Astrocyte (in vitro differentiated cells and primary cell): ENCODE data around the gene PCSK2. TPM values are rescaled to one million over a fixed set of nuclear protein-coding genes. Genes with fewer than 3 reads are reported as not detected.

Source experiments
- DNase-seq: peaks from one replicate; pipeline ENCODE4 v3.0.0-alpha.2; 2010; ENCODE audit warnings: low read depth
- FAIRE-seq: peaks from 2 replicates; lab custom pipeline; 2011; peaks lifted over from hg19 to GRCh38; lab: Jason Lieb, UNC
- H2AFZ ChIP-seq: 2 replicates; pipeline ENCODE4 v1.6.0; 2012; ENCODE audit warnings: low read depth, low read length, inconsistent platforms
- H3K27ac ChIP-seq: 2 replicates; pipeline ENCODE4 v1.5.1; 2011; ENCODE audit warnings: low read depth, low read length, inconsistent platforms
- H3K27me3 ChIP-seq: 2 replicates; pipeline ENCODE4 v1.6.0; 2011; ENCODE audit warnings: low read length, inconsistent platforms; ENCODE audit not compliant: insufficient read depth
- H3K36me3 ChIP-seq: 2 replicates; pipeline ENCODE4 v1.5.1; 2011; ENCODE audit warnings: low read length, inconsistent platforms; ENCODE audit not compliant: insufficient read depth
- H3K4me1 ChIP-seq: 2 replicates; pipeline ENCODE4 v1.5.1; 2011; ENCODE audit warnings: low read length, inconsistent platforms; ENCODE audit not compliant: insufficient read depth
- H3K4me2 ChIP-seq: 2 replicates; pipeline ENCODE4 v1.6.0; 2012; ENCODE audit warnings: low read length, inconsistent platforms
- H3K4me3 ChIP-seq: 2 replicates; pipeline ENCODE4 v1.5.1; 2011; ENCODE audit warnings: low read depth, mild to moderate bottlenecking, low read length, inconsistent platforms; ENCODE audit not compliant: insufficient read depth
- H3K79me2 ChIP-seq: 2 replicates; pipeline ENCODE4 v1.6.0; 2012; ENCODE audit warnings: mild to moderate bottlenecking, low read length, inconsistent platforms; ENCODE audit not compliant: insufficient read depth
- H3K9ac ChIP-seq: 2 replicates; pipeline ENCODE4 v1.6.0; 2012; ENCODE audit warnings: mild to moderate bottlenecking, low read length, inconsistent platforms
- H3K9me3 ChIP-seq: 2 replicates; pipeline ENCODE4 v1.5.1; 2012; ENCODE audit warnings: low read depth, mild to moderate bottlenecking, low read length, inconsistent platforms; ENCODE audit not compliant: insufficient read depth
- H4K20me1 ChIP-seq: 2 replicates; pipeline ENCODE4 v1.6.0; 2012; ENCODE audit warnings: low read length, inconsistent platforms; ENCODE audit not compliant: insufficient read depth
- H3K27ac Mint-ChIP-seq: one replicate; pipeline ENCODE4 v1.8.0; 2021; ENCODE audit warnings: mild to moderate bottlenecking, mixed read lengths; ENCODE audit not compliant: unreplicated experiment
- H3K27me3 Mint-ChIP-seq: one replicate; pipeline ENCODE4 v1.8.0; 2021; ENCODE audit warnings: low read depth, mixed read lengths; ENCODE audit not compliant: unreplicated experiment
- H3K36me3 Mint-ChIP-seq: one replicate; pipeline ENCODE4 v1.8.0; 2021; ENCODE audit warnings: low read depth, mixed read lengths; ENCODE audit not compliant: unreplicated experiment
- H3K4me1 Mint-ChIP-seq: one replicate; pipeline ENCODE4 v1.8.0; 2021; ENCODE audit warnings: low read depth, mixed read lengths; ENCODE audit not compliant: unreplicated experiment
- H3K4me3 Mint-ChIP-seq: one replicate; pipeline ENCODE4 v1.8.0; 2021; ENCODE audit warnings: mild to moderate bottlenecking, moderate library complexity, mixed read lengths; ENCODE audit not compliant: unreplicated experiment
- H3K9me3 Mint-ChIP-seq: one replicate; pipeline ENCODE4 v1.8.0; 2021; ENCODE audit warnings: mild to moderate bottlenecking, mixed read lengths; ENCODE audit not compliant: unreplicated experiment
- CTCF ChIP-seq: IDR thresholded peaks from 2 replicates; pipeline ENCODE4 v1.5.1; 2011; ENCODE audit warnings: low read depth, mild to moderate bottlenecking, inconsistent platforms, low read length, moderate library complexity; ENCODE audit not compliant: insufficient read depth
- EZH2 ChIP-seq: IDR thresholded peaks from 2 replicates; pipeline ENCODE4 v1.6.1; 2012; ENCODE audit warnings: mild to moderate bottlenecking, low read length, inconsistent platforms; ENCODE audit not compliant: insufficient read depth
- total RNA-seq: library from RNA; stranded (reverse); gene quantifications from 2 replicates; pipeline ENCODE4 v1.2.1, GENCODE V29; 2021

The PCSK2 gene
- total RNA-seq, 1 donor from 2014 or later: not detected

- Histone ChIP-seq H4K20me1 (no peaks in the 10 kb centered on the region), H2AFZ (no peak overlapping the region), H3K36me3 (no peaks in the 10 kb centered on the region), H3K27me3 (peaks cover 33% of the 10 kb centered on the region), H3K4me3 (no peak overlapping the region), H3K4me1 (peaks cover 4% of the 10 kb centered on the region), H3K79me2 (no peaks in the 10 kb centered on the region), H3K27ac (no peak overlapping the region), H3K9me3 (no peaks in the 10 kb centered on the region), H3K9ac (no peak overlapping the region), H3K4me2 (no peak overlapping the region)
- Mint-ChIP-seq H3K27ac (no peak overlapping the region), H3K27me3 (peaks cover 58% of the 10 kb centered on the region), H3K4me3 (peak overlapping the region; percentile 80), H3K36me3 (no peaks in the 10 kb centered on the region), H3K4me1 (peaks cover 9% of the 10 kb centered on the region), H3K9me3 (no peaks in the 10 kb centered on the region)
- no peak for DNase-seq
- TF ChIP-seq CTCF (no peak), EZH2 (no peak)
- FAIRE-seq: no peak
These were observed 1.1 kb downstream of the PCSK2 start for GRCh38 chr20:17227669-17228623.

- Histone ChIP-seq H3K4me2 (no peak overlapping the region), H3K27me3 (peaks cover 33% of the 10 kb centered on the region), H4K20me1 (no peaks in the 10 kb centered on the region), H3K9ac (no peak overlapping the region), H3K27ac (no peak overlapping the region), H2AFZ (no peak overlapping the region), H3K36me3 (no peaks in the 10 kb centered on the region), H3K4me1 (peaks cover 4% of the 10 kb centered on the region), H3K79me2 (no peaks in the 10 kb centered on the region), H3K4me3 (no peak overlapping the region), H3K9me3 (no peaks in the 10 kb centered on the region)
- Mint-ChIP-seq H3K27ac (no peak overlapping the region), H3K4me3 (no peak overlapping the region), H3K4me1 (peaks cover 9% of the 10 kb centered on the region), H3K36me3 (no peaks in the 10 kb centered on the region), H3K9me3 (no peaks in the 10 kb centered on the region), H3K27me3 (peaks cover 58% of the 10 kb centered on the region)
- TF ChIP-seq EZH2 (no peak), CTCF (no peak)
- no peak for FAIRE-seq
- DNase-seq: no peak
These were observed 1.8 kb downstream of the PCSK2 start for GRCh38 chr20:17228624-17229061.

GRCh38 chr20:17229256-17229655 lies 2.4 kb downstream of the PCSK2 start:
- FAIRE-seq (no peak), DNase-seq (no peak)
- Mint-ChIP-seq H3K27ac (no peak overlapping the region), H3K36me3 (no peaks in the 10 kb centered on the region), H3K9me3 (no peaks in the 10 kb centered on the region), H3K4me1 (peaks cover 9% of the 10 kb centered on the region), H3K27me3 (peaks cover 58% of the 10 kb centered on the region), H3K4me3 (no peak overlapping the region)
- TF ChIP-seq CTCF (no peak), EZH2 (no peak)
- Histone ChIP-seq H3K27ac (no peak overlapping the region), H3K9ac (no peak overlapping the region), H3K4me3 (no peak overlapping the region), H3K4me2 (no peak overlapping the region), H4K20me1 (no peaks in the 10 kb centered on the region), H3K9me3 (no peaks in the 10 kb centered on the region), H3K36me3 (no peaks in the 10 kb centered on the region), H2AFZ (no peak overlapping the region), H3K27me3 (peaks cover 33% of the 10 kb centered on the region), H3K79me2 (no peaks in the 10 kb centered on the region), H3K4me1 (peaks cover 4% of the 10 kb centered on the region)
